Stimulated activated CD4-positive, alpha-beta T cell treated with anti-CD3 and anti-CD28 coated beads, Interleukin-1b, Interleukin-23, amount 100 ng/mL, for 24 hours (primary cell): ENCODE results near the gene GTPBP10.

ENCODE experiments used
- DNase-seq, 4 experiments: peaks; one replicate each; pipeline ENCODE4 v3.0.0-alpha.2; 2020; ENCODE audit warnings: low read depth in 4 of 4, low spot score in 1 of 4

GTPBP10 gene

DNA sequence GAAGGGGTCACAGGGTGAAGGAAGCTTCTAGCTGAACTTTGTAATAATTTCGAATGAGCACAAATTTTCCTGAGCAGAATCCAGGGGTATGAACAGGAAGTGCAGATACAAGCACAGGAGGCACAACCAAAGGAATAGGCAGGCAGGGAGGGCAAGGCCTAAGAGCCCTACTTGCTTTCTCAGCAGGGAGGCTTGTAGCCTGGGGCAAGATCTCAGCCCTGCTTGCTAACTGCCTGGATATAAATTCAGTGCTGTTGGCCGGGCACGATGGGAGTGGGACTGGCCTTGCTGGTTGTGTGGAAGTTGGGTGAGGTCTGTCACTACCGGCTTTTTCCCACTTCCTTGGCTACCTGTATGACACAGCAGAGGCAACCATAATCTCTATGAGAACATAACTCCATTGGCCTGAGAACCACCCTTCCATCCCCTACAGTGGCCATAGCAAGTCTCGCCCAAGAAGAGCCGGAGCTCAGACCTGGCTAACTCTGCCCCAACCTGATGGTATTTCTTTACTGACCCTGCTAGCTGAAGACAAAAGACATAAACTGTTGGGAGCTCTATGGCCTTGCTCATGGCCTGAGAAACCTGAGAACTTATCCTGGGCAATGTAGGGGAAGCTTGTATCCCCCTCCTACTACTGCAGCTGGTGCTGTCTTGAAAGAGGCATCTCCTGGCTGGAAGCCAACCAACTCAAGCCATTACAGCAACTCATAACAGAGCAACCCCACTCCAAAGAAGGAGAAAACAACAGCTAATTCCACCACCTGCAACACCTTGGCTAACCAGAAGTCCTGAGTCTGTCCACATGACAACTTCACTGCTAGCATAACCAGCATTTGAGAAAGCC, 84.3 kb downstream of the GTPBP10 start:
- DNase-seq: no peak

DNA sequence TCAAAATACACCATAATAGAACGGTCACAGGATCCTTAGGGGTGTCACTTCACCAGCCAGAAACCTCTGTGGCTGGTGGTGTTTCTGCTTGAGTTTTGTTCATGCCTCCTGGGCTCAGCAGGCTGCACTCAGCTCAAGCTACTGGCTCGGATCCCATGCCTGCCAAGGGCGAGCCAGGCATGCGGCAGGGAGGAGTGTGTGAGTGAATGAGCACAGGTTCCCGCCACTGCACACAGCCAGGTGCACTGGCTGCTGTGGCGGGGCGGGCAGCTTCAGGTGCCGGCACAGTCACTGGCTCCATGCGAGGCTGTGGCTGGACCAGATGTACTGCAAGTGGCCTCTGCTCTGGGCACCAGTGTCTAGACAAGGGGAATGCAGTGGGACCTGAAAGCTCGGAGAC, 86.2 kb downstream of the GTPBP10 start:
- DNase-seq: no peak

DNA sequence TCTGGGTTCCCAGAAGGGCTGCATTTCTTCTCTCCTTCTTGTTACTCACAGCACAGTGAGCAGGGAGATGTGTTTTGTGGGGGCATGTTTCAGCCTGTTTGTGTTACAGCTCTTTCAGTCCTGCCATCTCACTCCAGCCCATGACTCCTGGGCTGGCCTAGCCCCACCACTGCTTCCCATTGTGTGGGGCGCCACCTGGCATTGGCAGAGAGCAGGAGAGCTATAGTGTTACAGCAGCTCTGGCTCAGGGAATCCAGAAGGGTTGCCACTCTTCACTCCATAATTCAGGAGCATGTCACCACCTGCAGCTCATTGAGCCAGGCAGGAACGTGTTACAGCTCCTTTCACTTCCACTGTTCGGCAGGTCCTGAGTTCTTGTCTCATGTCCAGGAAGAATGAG, 86.7 kb downstream of the GTPBP10 start:
- no peak for DNase-seq
